Measurements from ENCODE around the gene MAP7.

The MAP7 gene

DNA sequence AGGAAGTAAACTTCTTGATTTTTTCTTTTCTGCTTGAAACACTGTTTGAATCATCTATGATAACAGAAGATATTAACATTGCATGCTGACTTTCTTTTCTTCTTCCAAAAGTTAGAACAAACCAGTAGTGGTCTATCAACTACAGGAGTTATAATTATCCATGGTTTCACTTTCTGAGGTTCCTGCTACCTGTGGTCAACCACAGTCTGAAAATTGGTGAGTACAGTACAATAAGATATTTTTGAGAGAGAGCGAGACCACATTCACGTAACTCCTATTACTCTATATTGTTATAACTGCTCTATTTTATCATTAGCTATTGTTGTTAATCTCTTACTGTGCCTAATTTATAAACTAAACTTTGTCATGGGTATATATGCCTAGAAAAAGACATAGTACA, 86.1 kb downstream of the MAP7 start:
- Histone ChIP-seq H3K4me3 (ENCODE audit: low read depth, low read length) (no peak overlapping the region), H3K9me3 (ENCODE audit: severe bottlenecking) (no peaks in the 10 kb centered on the region), H3K27ac (no peak overlapping the region), H3K36me3 (no peaks in the 10 kb centered on the region), H3K27me3 (ENCODE audit: insufficient read depth, low read depth, severe bottlenecking) (no peaks in the 10 kb centered on the region)
- no peak for DNase-seq
- TF ChIP-seq, protein P1, sequence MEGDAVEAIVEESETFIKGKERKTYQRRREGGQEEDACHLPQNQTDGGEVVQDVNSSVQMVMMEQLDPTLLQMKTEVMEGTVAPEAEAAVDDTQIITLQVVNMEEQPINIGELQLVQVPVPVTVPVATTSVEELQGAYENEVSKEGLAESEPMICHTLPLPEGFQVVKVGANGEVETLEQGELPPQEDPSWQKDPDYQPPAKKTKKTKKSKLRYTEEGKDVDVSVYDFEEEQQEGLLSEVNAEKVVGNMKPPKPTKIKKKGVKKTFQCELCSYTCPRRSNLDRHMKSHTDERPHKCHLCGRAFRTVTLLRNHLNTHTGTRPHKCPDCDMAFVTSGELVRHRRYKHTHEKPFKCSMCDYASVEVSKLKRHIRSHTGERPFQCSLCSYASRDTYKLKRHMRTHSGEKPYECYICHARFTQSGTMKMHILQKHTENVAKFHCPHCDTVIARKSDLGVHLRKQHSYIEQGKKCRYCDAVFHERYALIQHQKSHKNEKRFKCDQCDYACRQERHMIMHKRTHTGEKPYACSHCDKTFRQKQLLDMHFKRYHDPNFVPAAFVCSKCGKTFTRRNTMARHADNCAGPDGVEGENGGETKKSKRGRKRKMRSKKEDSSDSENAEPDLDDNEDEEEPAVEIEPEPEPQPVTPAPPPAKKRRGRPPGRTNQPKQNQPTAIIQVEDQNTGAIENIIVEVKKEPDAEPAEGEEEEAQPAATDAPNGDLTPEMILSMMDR (IDR thresholded peaks at IDR 0.05; ENCODE audit: low read depth, low read length) = no peak

DNA sequence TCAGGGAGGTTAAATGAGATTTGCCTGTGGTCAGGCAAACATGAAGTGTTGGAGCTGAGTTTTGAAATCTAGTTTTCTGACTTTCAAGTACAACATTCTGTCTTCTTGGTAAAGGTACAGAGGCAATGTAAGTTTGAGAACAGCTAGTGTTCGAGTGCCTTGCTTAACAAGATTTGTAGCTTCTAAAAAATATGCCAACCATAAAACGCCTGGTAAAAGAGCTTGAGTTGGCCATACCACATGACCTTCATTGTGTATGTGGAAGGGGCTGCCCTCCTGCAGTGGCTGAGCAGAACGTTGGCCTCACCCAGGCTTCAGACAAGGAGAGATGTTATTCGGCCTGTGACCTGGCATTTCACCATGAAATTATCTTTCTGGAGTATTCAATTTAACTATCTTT, 86.5 kb downstream of the MAP7 start:
- no peak for DNase-seq
- H3K9me3 ChIP-seq (ENCODE audit: severe bottlenecking) = no peaks in the 10 kb centered on the region
- no peak overlapping the region for H3K4me3 ChIP-seq (ENCODE audit: low read depth, low read length)
- H3K27me3 ChIP-seq (ENCODE audit: insufficient read depth, low read depth, severe bottlenecking) = no peaks in the 10 kb centered on the region
- TF ChIP-seq, protein P1 (IDR thresholded peaks at IDR 0.05; ENCODE audit: low read depth, low read length) = no peak
- H3K36me3 ChIP-seq = no peaks in the 10 kb centered on the region
- H3K27ac ChIP-seq = no peak overlapping the region

DNA sequence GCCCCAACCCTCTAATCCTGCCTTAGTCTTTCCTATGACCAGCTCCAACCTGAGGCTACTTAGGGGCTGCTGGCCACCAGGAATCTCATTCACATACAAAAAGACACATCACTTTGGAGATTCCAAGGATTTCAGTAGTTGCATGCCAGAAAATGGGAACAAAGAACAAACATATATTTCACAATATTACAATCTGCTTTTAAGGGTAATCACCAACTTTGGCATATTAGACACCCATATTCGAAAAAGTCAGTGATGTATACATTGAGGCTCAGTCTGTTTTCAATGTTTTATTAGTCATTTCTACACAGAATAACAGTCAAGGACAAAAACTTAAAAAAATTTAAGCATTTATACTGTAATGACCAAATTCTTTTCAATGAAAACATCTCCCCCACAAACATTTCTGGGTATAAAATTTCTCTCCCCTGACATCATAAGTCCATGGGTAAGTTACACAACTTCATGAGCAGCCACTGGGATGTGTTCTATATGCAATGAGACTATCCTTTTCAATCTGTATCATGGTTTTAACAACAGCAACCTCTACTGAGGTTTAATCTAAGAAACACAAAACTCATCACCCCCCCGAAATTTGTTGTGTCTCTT, 103.5 kb downstream of the MAP7 start:
- DNase-seq = no peak
- Histone ChIP-seq H3K27ac (no peak overlapping the region), H3K36me3 (no peaks in the 10 kb centered on the region), H3K27me3 (ENCODE audit: insufficient read depth, low read depth, severe bottlenecking) (no peaks in the 10 kb centered on the region), H3K9me3 (ENCODE audit: severe bottlenecking) (no peaks in the 10 kb centered on the region), H3K4me3 (ENCODE audit: low read depth, low read length) (no peak overlapping the region)
- TF ChIP-seq, protein P1 (IDR thresholded peaks at IDR 0.05; ENCODE audit: low read depth, low read length) = no peak

DNA sequence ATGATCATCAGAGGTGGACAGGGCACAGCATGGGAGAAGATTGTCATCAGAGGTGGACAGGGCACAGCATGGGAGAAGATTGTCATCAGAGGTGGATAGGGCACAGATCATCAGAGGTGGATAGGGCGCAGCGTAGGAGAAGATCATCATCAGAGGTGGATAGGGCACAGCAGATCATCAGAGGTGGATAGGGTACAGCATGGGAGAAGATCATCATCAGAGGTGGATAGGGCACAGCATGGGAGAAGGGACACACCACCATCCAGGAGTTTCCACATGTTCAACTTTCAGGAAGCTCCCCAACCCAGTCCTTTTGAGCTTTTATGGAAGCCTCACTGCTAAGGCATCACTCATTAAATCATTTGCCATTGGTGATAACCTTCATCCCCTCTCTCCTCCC, 104.1 kb downstream of the MAP7 start:
- Histone ChIP-seq H3K4me3 (ENCODE audit: low read depth, low read length) (no peak overlapping the region), H3K27ac (no peak overlapping the region)
- no peak for DNase-seq

DNA sequence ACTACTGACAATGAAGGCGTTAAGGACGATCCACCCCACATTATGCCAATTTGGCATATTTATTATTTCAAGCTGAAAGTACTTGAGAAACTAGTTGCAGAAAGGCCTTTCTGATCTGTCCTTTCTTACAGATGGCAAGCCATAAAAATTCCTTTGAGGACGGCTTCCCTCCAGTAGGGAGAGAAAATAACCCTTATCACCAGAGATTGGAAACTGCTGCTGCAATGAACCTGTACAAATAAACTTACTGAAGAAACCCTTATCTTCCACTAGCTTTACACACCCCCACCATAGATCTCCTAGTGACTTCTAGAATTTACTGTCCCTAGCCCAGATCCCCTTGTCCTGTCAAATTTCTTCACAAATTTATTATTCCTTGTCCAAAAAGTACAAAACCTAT, 105.2 kb downstream of the MAP7 start:
- H3K4me3 ChIP-seq (ENCODE audit: low read depth, low read length) = no peak overlapping the region
- H3K9me3 ChIP-seq (ENCODE audit: severe bottlenecking) = no peaks in the 10 kb centered on the region
- no peak for DNase-seq
- H3K27me3 ChIP-seq (ENCODE audit: insufficient read depth, low read depth, severe bottlenecking) = no peaks in the 10 kb centered on the region
- TF ChIP-seq, protein P1 (IDR thresholded peaks at IDR 0.05; ENCODE audit: low read depth, low read length) = no peak
- no peaks in the 10 kb centered on the region for H3K36me3 ChIP-seq
- H3K27ac ChIP-seq = no peak overlapping the region

More for the DNA sequence above, 104.1 kb downstream of the MAP7 start:
- Histone ChIP-seq H3K9me3 (ENCODE audit: severe bottlenecking) (no peaks in the 10 kb centered on the region), H3K27me3 (ENCODE audit: insufficient read depth, low read depth, severe bottlenecking) (no peaks in the 10 kb centered on the region), H3K36me3 (no peaks in the 10 kb centered on the region)
- TF ChIP-seq, protein P1 (IDR thresholded peaks at IDR 0.05; ENCODE audit: low read depth, low read length) = no peak

DNA sequence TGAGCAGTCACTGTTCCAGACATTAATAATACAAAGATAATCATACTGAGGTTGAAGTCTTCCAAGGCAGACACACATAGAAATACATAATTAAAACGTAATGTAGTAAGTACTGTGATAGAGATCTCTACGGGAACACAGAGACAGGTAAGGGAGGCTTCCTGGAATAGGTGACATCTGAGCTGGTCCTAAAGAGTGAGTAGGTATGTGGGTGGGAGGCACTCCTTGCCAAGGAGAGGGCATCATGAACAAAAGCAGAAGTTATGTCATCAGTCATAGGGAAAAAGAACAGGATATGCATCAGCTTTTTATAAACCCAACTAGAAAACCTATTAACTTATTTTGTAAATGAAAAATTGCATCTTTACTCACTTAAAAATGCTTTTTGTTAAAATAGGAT, 110.0 kb downstream of the MAP7 start:
- H3K27me3 ChIP-seq (ENCODE audit: insufficient read depth, low read depth, severe bottlenecking) = no peaks in the 10 kb centered on the region
- TF ChIP-seq, protein P1 (IDR thresholded peaks at IDR 0.05; ENCODE audit: low read depth, low read length) = no peak
- no peaks in the 10 kb centered on the region for H3K36me3 ChIP-seq
- H3K4me3 ChIP-seq (ENCODE audit: low read depth, low read length) = no peak overlapping the region
- H3K27ac ChIP-seq = no peak overlapping the region
- no peak for DNase-seq
- no peaks in the 10 kb centered on the region for H3K9me3 ChIP-seq (ENCODE audit: severe bottlenecking)

Measured in WERI-Rb-1 (cell line).